DND-41 (cell line): ENCODE measurements around the gene PRPSAP1.

ENCODE experiments used
- ATAC-seq: fragments of 200-7000 bp; cut with Tn5 transposase; 3 replicates; pipeline ENCODE4 v1.9.1; 2021; ENCODE audit warnings: low read depth; ENCODE audit not compliant: insufficient read depth
- DNase-seq: peaks from one replicate; pipeline ENCODE4 v3.0.0-alpha.2; 2020
- H2AFZ ChIP-seq: 2 replicates; pipeline ENCODE4 v1.6.0; 2012; ENCODE audit warnings: low read depth, low read length
- H3K27ac ChIP-seq: 2 replicates; pipeline ENCODE4 v1.5.1; 2012; ENCODE audit warnings: low read length, inconsistent platforms
- H3K27me3 ChIP-seq: fragments of 200-600 bp; sonication (generic); 2 replicates; pipeline ENCODE4 v1.6.0; 2012; ENCODE audit warnings: low read length, mild to moderate bottlenecking, inconsistent platforms; ENCODE audit not compliant: insufficient read depth, poor library complexity
- H3K36me3 ChIP-seq: 2 replicates; pipeline ENCODE4 v1.5.1; 2012; ENCODE audit warnings: low read length, inconsistent platforms; ENCODE audit not compliant: insufficient read depth
- H3K4me1 ChIP-seq: 2 replicates; pipeline ENCODE4 v1.5.1; 2012; ENCODE audit warnings: mild to moderate bottlenecking, low read length; ENCODE audit not compliant: insufficient read depth
- H3K4me2 ChIP-seq: 2 replicates; pipeline ENCODE4 v1.6.0; 2012; ENCODE audit warnings: mild to moderate bottlenecking, moderate library complexity, low read length, inconsistent platforms; ENCODE audit not compliant: insufficient read depth
- H3K4me3 ChIP-seq, 2 experiments: fragments of 200-600 bp in 1 of 2; shearing (Covaris generic) in 1 of 2; 2 replicates each; pipeline ENCODE4 v1.5.1; 2012 to 2016; ENCODE audit warnings: inconsistent platforms in 2 of 2, low read length in 2 of 2, mild to moderate bottlenecking in 2 of 2, low read depth in 1 of 2, moderate library complexity in 1 of 2
- H3K79me2 ChIP-seq: 2 replicates; pipeline ENCODE4 v1.6.0; 2012; ENCODE audit warnings: low read length, inconsistent platforms; ENCODE audit not compliant: insufficient read depth
- H3K9ac ChIP-seq: 2 replicates; pipeline ENCODE4 v1.6.0; 2012; ENCODE audit warnings: low read depth, mild to moderate bottlenecking, inconsistent platforms, low read length, moderate library complexity
- H3K9me3 ChIP-seq: 2 replicates; pipeline ENCODE4 v1.5.1; 2012; ENCODE audit warnings: low read length, moderate library complexity, mild to moderate bottlenecking, inconsistent platforms; ENCODE audit not compliant: insufficient read depth, severe bottlenecking
- H4K20me1 ChIP-seq: 2 replicates; pipeline ENCODE4 v1.6.0; 2012; ENCODE audit warnings: low read length; ENCODE audit not compliant: insufficient read depth
- CTCF ChIP-seq: IDR thresholded peaks from 2 replicates; pipeline ENCODE4 v1.5.1; 2012; ENCODE audit warnings: borderline replicate concordance, low read length, moderate library complexity, mild to moderate bottlenecking; ENCODE audit not compliant: poor library complexity, severe bottlenecking; ENCODE audit errors: extremely low read depth
- EZH2 ChIP-seq: IDR thresholded peaks from 3 replicates; pipeline ENCODE4 v1.6.1; 2012; ENCODE audit warnings: borderline replicate concordance, low read depth, mild to moderate bottlenecking, moderate library complexity, low read length, inconsistent platforms; ENCODE audit not compliant: severe bottlenecking

Gene PRPSAP1

GRCh38 chr17:76336756-76337412 lies 16.8 kb downstream of the PRPSAP1 start:
- no peak overlapping the region for H3K9ac ChIP-seq
- no peak overlapping the region for H3K4me2 ChIP-seq
- peaks cover 27% of the 10 kb centered on the region for H3K36me3 ChIP-seq
- no peak overlapping the region for H3K4me3 ChIP-seq
- H4K20me1 ChIP-seq: peaks cover 5% of the 10 kb centered on the region; the same call in 1 of the 2 replicates
- peaks cover 21% of the 10 kb centered on the region for H3K79me2 ChIP-seq
- H3K27me3 ChIP-seq: no peaks in the 10 kb centered on the region
- no peak overlapping the region for H3K27ac ChIP-seq
- no peak overlapping the region for H2AFZ ChIP-seq
- TF ChIP-seq CTCF: no peak
- TF ChIP-seq EZH2: no peak
- ATAC-seq (no peak), DNase-seq (no peak)
- no peaks in the 10 kb centered on the region for H3K9me3 ChIP-seq
- H3K4me1 ChIP-seq: no peaks in the 10 kb centered on the region

- Histone ChIP-seq H3K27me3 (no peaks in the 10 kb centered on the region), H3K27ac (no peak overlapping the region), H3K9ac (no peak overlapping the region), H3K36me3 (peaks cover 31% of the 10 kb centered on the region), H3K4me1 (no peaks in the 10 kb centered on the region), H3K4me3 (no peak overlapping the region), H3K4me2 (no peak overlapping the region), H3K9me3 (no peaks in the 10 kb centered on the region), H3K79me2 (peaks cover 21% of the 10 kb centered on the region), H4K20me1 (peaks cover 5% of the 10 kb centered on the region; the same call in 1 of the 2 replicates), H2AFZ (no peak overlapping the region)
- DNase-seq (no peak), ATAC-seq (no peak)
- TF ChIP-seq CTCF: no peak
- no peak for TF ChIP-seq EZH2
Measured at GRCh38 chr17:76335716-76336381, 17.9 kb downstream of the PRPSAP1 start.

- Histone ChIP-seq H3K4me1 (no peaks in the 10 kb centered on the region), H3K9ac (no peak overlapping the region), H3K36me3 (peaks cover 38% of the 10 kb centered on the region), H3K4me2 (no peak overlapping the region), H3K79me2 (peaks cover 17% of the 10 kb centered on the region), H3K27me3 (no peaks in the 10 kb centered on the region), H4K20me1 (peaks cover 5% of the 10 kb centered on the region; the same call in 1 of the 2 replicates), H3K27ac (no peak overlapping the region), H3K4me3 (no peak overlapping the region), H2AFZ (no peak overlapping the region), H3K9me3 (no peaks in the 10 kb centered on the region)
- TF ChIP-seq EZH2 (no peak), CTCF (no peak)
- ATAC-seq (no peak), DNase-seq (no peak)
Measured at GRCh38 chr17:76333673-76334505, 19.8 kb downstream of the PRPSAP1 start.
